GM12878 (cell line): Measurements from ENCODE around the gene SLC4A8. TPM values are rescaled to one million over a fixed set of nuclear protein-coding genes. Genes with fewer than 3 reads are reported as not detected.

ENCODE experiments used
- ATAC-seq: fragments of 200-7000 bp; cut with Tn5 transposase; 3 replicates; pipeline ENCODE4 v1.9.1; 2020; ENCODE audit warnings: mild to moderate bottlenecking, moderate library complexity
- BruUV-seq: library from RNA; stranded (reverse); fragments of 400-500 nt; replicated peaks from 2 replicates; lab custom pipeline; 2021; lab: Mats Ljungman, UMichigan
- CTCF ChIA-PET: fragments of 300-600 bp; sonication (Branson Sonifier 250); formaldehyde crosslinking; extraction: SDS; loops from one replicate; lab custom pipeline; 2021; ENCODE audit warnings: inconsistent platforms; lab: Yijun Ruan, JAX
- POLR2A ChIA-PET: fragments of 350-600 bp; formaldehyde crosslinking; extraction: SDS; loops from one replicate; lab custom pipeline; 2021; ENCODE audit warnings: inconsistent platforms; lab: Charles Lee
- RAD21 ChIA-PET: fragments of 300-600 bp; sonication (Branson Sonifier 250); formaldehyde crosslinking; loops from one replicate; lab custom pipeline; 2023; ENCODE audit warnings: antibody characterized with exemption; ENCODE audit not compliant: unreplicated experiment; lab: Charles Lee
- SMC1A ChIA-PET: fragments of 300-600 bp; sonication (Branson Sonifier 250); formaldehyde crosslinking; loops from one replicate; lab custom pipeline; 2023; ENCODE audit not compliant: unreplicated experiment, uncharacterized antibody; lab: Charles Lee
- DNase-seq: peaks from one replicate; pipeline ENCODE4 v3.0.0-alpha.2; 2011; ENCODE audit warnings: low read depth, low spot score
- FAIRE-seq: peaks from 3 replicates; lab custom pipeline; 2011; peaks lifted over from hg19 to GRCh38; lab: Jason Lieb, UNC
- H2AFZ ChIP-seq: 2 replicates; pipeline ENCODE4 v1.6.0; 2011; ENCODE audit warnings: low read depth, low read length, control low read depth; ENCODE audit not compliant: control insufficient read depth
- H3K27ac ChIP-seq: 2 replicates; pipeline ENCODE4 v1.5.1; 2011; ENCODE audit warnings: control low read depth; ENCODE audit not compliant: control insufficient read depth, insufficient read depth
- H3K27me3 ChIP-seq, 2 experiments: replicated peaks in 1 of 2; 2 replicates each; pipeline versions ENCODE4 v1.6.0 to v1.6.1; 2011; ENCODE audit warnings: low read length in 1 of 2; ENCODE audit not compliant: control insufficient read depth in 2 of 2, insufficient read depth in 2 of 2
- H3K36me3 ChIP-seq, 2 experiments: 2 replicates each; pipeline ENCODE4 v1.5.1; 2011; ENCODE audit warnings: low read length in 1 of 2; ENCODE audit not compliant: control insufficient read depth in 2 of 2, insufficient read depth in 2 of 2
- H3K4me1 ChIP-seq: 2 replicates; pipeline ENCODE4 v1.6.1; 2011; ENCODE audit warnings: mild to moderate bottlenecking, low read length, moderate library complexity, mixed read lengths; ENCODE audit not compliant: control insufficient read depth, insufficient read depth
- H3K4me2 ChIP-seq: 2 replicates; pipeline ENCODE4 v1.6.0; 2011; ENCODE audit warnings: control low read depth; ENCODE audit not compliant: control insufficient read depth, insufficient read depth
- H3K4me3 ChIP-seq: fragments of 200-600 bp; sonication (generic); 2 replicates; pipeline ENCODE4 v1.5.1; 2016
- H3K79me2 ChIP-seq: 2 replicates; pipeline ENCODE4 v1.6.0; 2011; ENCODE audit warnings: low read length; ENCODE audit not compliant: control insufficient read depth, insufficient read depth
- H3K9ac ChIP-seq: 2 replicates; pipeline ENCODE4 v1.8.0; 2011; ENCODE audit warnings: low read length, control low read depth, mixed read lengths; ENCODE audit not compliant: control insufficient read depth, insufficient read depth
- H3K9me3 ChIP-seq: replicated peaks from 3 replicates; pipeline ENCODE4 v1.5.1; 2011; ENCODE audit warnings: mild to moderate bottlenecking, low read length; ENCODE audit not compliant: control insufficient read depth, insufficient read depth
- H4K20me1 ChIP-seq: 2 replicates; pipeline ENCODE4 v1.6.0; 2011; ENCODE audit not compliant: control insufficient read depth, insufficient read depth
- ATF7 ChIP-seq: fragments of 450-650 bp; IDR thresholded peaks from 2 replicates; pipeline ENCODE4 v1.6.1; 2016; ENCODE audit warnings: low read depth, mild to moderate bottlenecking
- BHLHE40 ChIP-seq, 2 experiments: fragments of 450-650 bp in 1 of 2; IDR thresholded peaks; 2 replicates each; pipeline ENCODE4 v1.6.1; 2011 to 2017; ENCODE audit warnings: low read depth in 2 of 2, borderline replicate concordance in 1 of 2, improper control_type of control experiment in 1 of 2, low read length in 1 of 2, mild to moderate bottlenecking in 1 of 2
- CBX5 ChIP-seq: sonication (generic); IDR thresholded peaks from 2 replicates; pipeline ENCODE4 v1.6.1; 2016; ENCODE audit warnings: low read depth, moderate library complexity, mild to moderate bottlenecking, inconsistent platforms
- CHD2 ChIP-seq: IDR thresholded peaks from 2 replicates; pipeline ENCODE4 v1.6.1; 2011; ENCODE audit warnings: low read depth, low read length, improper control_type of control experiment, borderline replicate concordance
- CREM ChIP-seq: IDR thresholded peaks from 2 replicates; pipeline ENCODE4 v1.6.1; 2014; ENCODE audit warnings: antibody characterized with exemption, low read depth
- JUNB ChIP-seq: IDR thresholded peaks from 2 replicates; pipeline ENCODE4 v1.6.1; 2016; ENCODE audit warnings: antibody characterized with exemption, mild to moderate bottlenecking
- NFIC ChIP-seq: IDR thresholded peaks from 2 replicates; pipeline ENCODE4 v1.6.1; 2012; ENCODE audit warnings: low read depth, mild to moderate bottlenecking, inconsistent platforms, low read length, moderate library complexity
- RB1 ChIP-seq: fragments of 450-650 bp; formaldehyde crosslinking; IDR thresholded peaks from 2 replicates; pipeline ENCODE4 v1.6.1; 2017; ENCODE audit warnings: mild to moderate bottlenecking, borderline replicate concordance
- SKIL ChIP-seq: fragments of 450-650 bp; IDR thresholded peaks from 2 replicates; pipeline ENCODE4 v1.6.1; 2017; ENCODE audit warnings: mild to moderate bottlenecking, low read depth, inconsistent platforms; ENCODE audit not compliant: poor library complexity, severe bottlenecking
- STAT1 ChIP-seq: fragments of 450-650 bp; conservative IDR thresholded peaks from 2 replicates; pipeline ENCODE4 v1.6.1; 2014; ENCODE audit warnings: antibody characterized with exemption, mild to moderate bottlenecking
- TCF12 ChIP-seq: IDR thresholded peaks from 2 replicates; pipeline ENCODE4 v1.6.1; 2011; ENCODE audit warnings: low read depth, mild to moderate bottlenecking, low read length
- WGBS: methylation state at CpG from one replicate; pipeline ENCODE4 v1.1.6; 2016; ENCODE audit warnings: low lambda C conversion rate; ENCODE audit not compliant: insufficient replicate concordance, insufficient coverage; ENCODE audit errors: missing lambda C conversion rate; 5-methylcytosine and 5-hydroxymethylcytosine counted together
- in situ Hi-C: fragments of 300-500 bp; cut with MboI; formaldehyde crosslinking; loops from 9 replicates; pipeline ENCODE4 v1.14.3; 2018; ENCODE audit warnings: mixed read lengths
- intact Hi-C: fragments of 100-400 bp; cut with micrococcal nuclease; formaldehyde crosslinking; loops from one replicate; pipeline ENCODE4 v1.14.2; 2022; ENCODE audit not compliant: unreplicated experiment
- polyA plus RNA-seq, 11 experiments: library from polyadenylated mRNA; depleted of rRNA in 4 of 11; unstranded in 6 of 11; stranded (reverse) in 5 of 11; fragments of >200 nt; fragmentation: Nextera tagmentation in 4 of 11; fragmentation: Illumina TruSeq in 1 of 11; extraction: Ambion mirVana in 4 of 11; extraction: Trizol in 1 of 11; gene quantifications; 1 replicate in 1 of 11; 2 replicates in 10 of 11; pipeline versions ENCODE4 v1.2.1 to v1.2.3, GENCODE V29; 2011 to 2016; ENCODE audit warnings: inconsistent platforms in 2 of 11, missing spikeins in 2 of 11, low read depth in 1 of 11
- total RNA-seq, 4 experiments: library from RNA; depleted of rRNA in 3 of 4; stranded (reverse); fragments of >200 nt in 3 of 4; fragmentation: Illumina TruSeq in 1 of 4; extraction: Trizol in 1 of 4; gene quantifications; 2 replicates each; pipeline versions ENCODE4 v1.2.1 to v1.2.3, GENCODE V29; 2013 to 2021
- TF ChIP-seq, protein P1 (sequence below): fragments of 450-650 bp; IDR thresholded peaks from 2 replicates; pipeline ENCODE4 v1.6.1; 2017; ENCODE audit warnings: mild to moderate bottlenecking, moderate library complexity
- TF ChIP-seq, protein P2 (sequence below): fragments of 450-650 bp; IDR thresholded peaks from 2 replicates; pipeline ENCODE4 v1.6.1; 2018; ENCODE audit warnings: borderline replicate concordance, mild to moderate bottlenecking; ENCODE audit not compliant: partially characterized antibody
- TF ChIP-seq, protein P3 (sequence below): IDR thresholded peaks from 2 replicates; pipeline ENCODE4 v1.6.1; 2011; ENCODE audit warnings: low read depth, low read length, improper control_type of control experiment, borderline replicate concordance

Gene SLC4A8
- total and polyA plus RNA-seq, 10 of the 15 experiments (the other 5 are each of a cell fraction or from before 2014, with no cell fraction given), result 1.4 to 7.7 (median 3.7) TPM

- TF ChIP-seq, protein P1, sequence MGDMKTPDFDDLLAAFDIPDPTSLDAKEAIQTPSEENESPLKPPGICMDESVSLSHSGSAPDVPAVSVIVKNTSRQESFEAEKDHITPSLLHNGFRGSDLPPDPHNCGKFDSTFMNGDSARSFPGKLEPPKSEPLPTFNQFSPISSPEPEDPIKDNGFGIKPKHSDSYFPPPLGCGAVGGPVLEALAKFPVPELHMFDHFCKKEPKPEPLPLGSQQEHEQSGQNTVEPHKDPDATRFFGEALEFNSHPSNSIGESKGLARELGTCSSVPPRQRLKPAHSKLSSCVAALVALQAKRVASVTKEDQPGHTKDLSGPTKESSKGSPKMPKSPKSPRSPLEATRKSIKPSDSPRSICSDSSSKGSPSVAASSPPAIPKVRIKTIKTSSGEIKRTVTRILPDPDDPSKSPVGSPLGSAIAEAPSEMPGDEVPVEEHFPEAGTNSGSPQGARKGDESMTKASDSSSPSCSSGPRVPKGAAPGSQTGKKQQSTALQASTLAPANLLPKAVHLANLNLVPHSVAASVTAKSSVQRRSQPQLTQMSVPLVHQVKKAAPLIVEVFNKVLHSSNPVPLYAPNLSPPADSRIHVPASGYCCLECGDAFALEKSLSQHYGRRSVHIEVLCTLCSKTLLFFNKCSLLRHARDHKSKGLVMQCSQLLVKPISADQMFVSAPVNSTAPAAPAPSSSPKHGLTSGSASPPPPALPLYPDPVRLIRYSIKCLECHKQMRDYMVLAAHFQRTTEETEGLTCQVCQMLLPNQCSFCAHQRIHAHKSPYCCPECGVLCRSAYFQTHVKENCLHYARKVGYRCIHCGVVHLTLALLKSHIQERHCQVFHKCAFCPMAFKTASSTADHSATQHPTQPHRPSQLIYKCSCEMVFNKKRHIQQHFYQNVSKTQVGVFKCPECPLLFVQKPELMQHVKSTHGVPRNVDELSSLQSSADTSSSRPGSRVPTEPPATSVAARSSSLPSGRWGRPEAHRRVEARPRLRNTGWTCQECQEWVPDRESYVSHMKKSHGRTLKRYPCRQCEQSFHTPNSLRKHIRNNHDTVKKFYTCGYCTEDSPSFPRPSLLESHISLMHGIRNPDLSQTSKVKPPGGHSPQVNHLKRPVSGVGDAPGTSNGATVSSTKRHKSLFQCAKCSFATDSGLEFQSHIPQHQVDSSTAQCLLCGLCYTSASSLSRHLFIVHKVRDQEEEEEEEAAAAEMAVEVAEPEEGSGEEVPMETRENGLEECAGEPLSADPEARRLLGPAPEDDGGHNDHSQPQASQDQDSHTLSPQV, result no peak
- TF ChIP-seq STAT1 (no peak), SKIL (no peak), CREM (peak; percentile 30; the same call in 1 of the 2 replicates), ATF7 (peak; percentile 15; the same call in 1 of the 2 replicates), JUNB (0 out of 2 replicates have a peak, but pooled peaks have one; percentile 33)
Measured at GRCh38 chr12:51496895-51497294, 72.3 kb downstream of the SLC4A8 start (continued).

GRCh38 chr12:51504851-51505250 lies 80.2 kb downstream of the SLC4A8 start:
- H3K27me3 ChIP-seq, result no peaks in the 10 kb centered on the region
- no peak for ATAC-seq
- no peak overlapping the region for H3K9ac ChIP-seq
- H2AFZ ChIP-seq, result no peak overlapping the region
- RAD21 ChIA-PET, result no interaction called here
- H3K27ac ChIP-seq, result no peak overlapping the region
- no peaks in the 10 kb centered on the region for H4K20me1 ChIP-seq
- POLR2A ChIA-PET, result interaction anchor here (0.7 kb wide), 1 partner anchor 43 kb away, joined by 3 read pairs; no protein-coding TSS in a partner anchor
- SMC1A ChIA-PET, result no interaction called here
- no peak overlapping the region for H3K4me3 ChIP-seq
- CTCF ChIA-PET, result interaction anchor here (1.7 to 1.9 kb wide), 2 partner anchors 12 to 16 kb away, joined by 4 to 5 read pairs; no protein-coding TSS in a partner anchor
- DNase-seq, result no peak
- H3K4me2 ChIP-seq, result no peak overlapping the region
- peaks cover 11% of the 10 kb centered on the region for H3K4me1 ChIP-seq
- H3K79me2 ChIP-seq, result no peaks in the 10 kb centered on the region
- no peaks in the 10 kb centered on the region for H3K9me3 ChIP-seq
- intact Hi-C loops, result no loop called here
- BruUV-seq, result no TSS peak
- FAIRE-seq, result no peak
- in situ Hi-C loops, result no loop called here
- 95% methylated on average over 3 of the region's 3 CpGs for WGBS
- H3K36me3 ChIP-seq, result no peaks in the 10 kb centered on the region
- TF ChIP-seq TCF12 (no peak), BHLHE40 (IDR thresholded peaks at IDR 0.05; ENCODE audit: borderline replicate concordance in 1 of 2, low read depth in 2 of 2, low read length in 1 of 2) (no peak), CHD2 (no peak), RB1 (no peak), CBX5 (no peak), NFIC (no peak)
- TF ChIP-seq, protein P2, sequence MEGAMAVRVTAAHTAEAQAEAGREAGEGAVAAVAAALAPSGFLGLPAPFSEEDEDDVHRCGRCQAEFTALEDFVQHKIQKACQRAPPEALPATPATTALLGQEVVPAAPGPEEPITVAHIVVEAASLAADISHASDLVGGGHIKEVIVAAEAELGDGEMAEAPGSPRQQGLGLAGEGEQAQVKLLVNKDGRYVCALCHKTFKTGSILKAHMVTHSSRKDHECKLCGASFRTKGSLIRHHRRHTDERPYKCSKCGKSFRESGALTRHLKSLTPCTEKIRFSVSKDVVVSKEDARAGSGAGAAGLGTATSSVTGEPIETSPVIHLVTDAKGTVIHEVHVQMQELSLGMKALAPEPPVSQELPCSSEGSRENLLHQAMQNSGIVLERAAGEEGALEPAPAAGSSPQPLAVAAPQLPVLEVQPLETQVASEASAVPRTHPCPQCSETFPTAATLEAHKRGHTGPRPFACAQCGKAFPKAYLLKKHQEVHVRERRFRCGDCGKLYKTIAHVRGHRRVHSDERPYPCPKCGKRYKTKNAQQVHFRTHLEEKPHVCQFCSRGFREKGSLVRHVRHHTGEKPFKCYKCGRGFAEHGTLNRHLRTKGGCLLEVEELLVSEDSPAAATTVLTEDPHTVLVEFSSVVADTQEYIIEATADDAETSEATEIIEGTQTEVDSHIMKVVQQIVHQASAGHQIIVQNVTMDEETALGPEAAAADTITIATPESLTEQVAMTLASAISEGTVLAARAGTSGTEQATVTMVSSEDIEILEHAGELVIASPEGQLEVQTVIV, result no peak
- TF ChIP-seq, protein P3, sequence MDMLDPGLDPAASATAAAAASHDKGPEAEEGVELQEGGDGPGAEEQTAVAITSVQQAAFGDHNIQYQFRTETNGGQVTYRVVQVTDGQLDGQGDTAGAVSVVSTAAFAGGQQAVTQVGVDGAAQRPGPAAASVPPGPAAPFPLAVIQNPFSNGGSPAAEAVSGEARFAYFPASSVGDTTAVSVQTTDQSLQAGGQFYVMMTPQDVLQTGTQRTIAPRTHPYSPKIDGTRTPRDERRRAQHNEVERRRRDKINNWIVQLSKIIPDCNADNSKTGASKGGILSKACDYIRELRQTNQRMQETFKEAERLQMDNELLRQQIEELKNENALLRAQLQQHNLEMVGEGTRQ, result no peak
